Measurements from ENCODE around the gene ACACA. TPM values are rescaled to one million over a fixed set of nuclear protein-coding genes. Genes with fewer than 3 reads are reported as not detected.
"Not testable (repeated sequence)": the region's sequence is repeated elsewhere in the genome, so short reads cannot be mapped to it uniquely, and the experiment has no call there.

Gene ACACA
- total RNA-seq, 1 donor from 2014 or later: 62.5 TPM

DNA sequence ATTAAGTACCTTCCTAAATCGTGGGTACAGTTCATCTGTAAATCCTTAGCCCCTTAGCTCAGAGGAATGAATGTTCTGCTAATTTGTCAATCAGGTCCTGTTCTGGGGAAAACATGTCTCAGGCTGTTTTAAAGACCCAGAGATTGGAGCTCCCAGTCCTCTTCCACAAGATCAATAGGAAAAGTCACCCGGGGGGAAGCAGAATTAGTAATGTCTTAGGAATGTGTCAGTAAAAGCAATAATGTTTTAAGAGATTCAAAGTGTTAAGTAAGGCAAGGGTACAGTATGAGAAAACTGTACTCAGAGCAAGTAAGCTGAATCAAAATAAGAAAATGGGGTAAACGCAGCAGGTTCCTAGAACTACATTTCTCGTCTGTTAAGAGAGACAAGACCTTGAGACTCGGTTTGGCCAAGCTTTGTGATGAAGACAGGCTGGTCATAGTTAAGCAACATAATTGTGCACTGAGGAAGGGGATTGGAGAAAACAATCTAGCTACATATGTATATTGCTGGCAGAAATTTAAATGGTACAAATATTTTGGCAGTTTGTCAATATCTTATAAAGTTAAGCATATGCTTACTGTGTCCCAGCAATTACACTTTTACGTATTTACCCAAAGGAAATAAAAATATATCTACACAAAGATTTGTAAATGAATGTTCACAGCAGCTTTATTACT, 223.7 kb downstream of the ACACA start:
- intact Hi-C loops (cut with micrococcal nuclease): no loop called here

DNA sequence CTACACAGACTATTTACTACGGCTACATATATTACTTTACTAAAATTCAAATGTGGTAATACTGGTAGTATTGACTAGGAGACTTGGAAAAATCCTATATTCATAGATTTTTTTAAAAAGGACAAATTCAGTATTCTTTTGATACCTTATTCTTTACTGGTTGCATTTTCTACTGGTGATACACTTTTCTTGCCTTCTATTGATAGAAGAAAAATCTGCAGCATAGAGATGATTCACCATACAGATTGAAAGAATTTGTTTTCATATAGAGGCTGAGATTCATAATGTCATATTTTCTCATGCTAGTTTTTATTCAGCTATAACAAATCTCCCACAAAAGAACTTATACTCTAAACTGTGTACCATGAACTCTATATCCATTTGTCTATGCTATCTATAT, 226.3 kb downstream of the ACACA start:
- intact Hi-C loops (cut with micrococcal nuclease): no loop called here

DNA sequence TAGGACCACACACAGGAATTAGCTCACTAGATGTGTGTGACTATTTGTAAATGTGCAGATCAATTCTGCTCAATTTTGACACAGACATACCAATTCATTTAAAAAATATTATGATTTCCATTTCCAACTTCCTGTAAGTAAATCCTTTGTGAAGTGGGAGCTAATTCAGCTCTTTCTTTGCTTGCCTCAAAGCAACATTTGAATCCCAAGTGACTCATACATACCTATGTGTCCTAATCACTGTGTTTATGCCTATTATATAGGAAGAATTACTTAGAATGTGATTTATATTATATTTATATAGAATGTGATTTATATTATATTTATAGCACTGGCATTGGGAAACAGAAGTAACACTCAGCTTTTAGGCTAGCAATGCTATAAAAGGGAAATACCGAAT, 226.7 kb downstream of the ACACA start:
- intact Hi-C loops (cut with micrococcal nuclease): no loop called here

DNA sequence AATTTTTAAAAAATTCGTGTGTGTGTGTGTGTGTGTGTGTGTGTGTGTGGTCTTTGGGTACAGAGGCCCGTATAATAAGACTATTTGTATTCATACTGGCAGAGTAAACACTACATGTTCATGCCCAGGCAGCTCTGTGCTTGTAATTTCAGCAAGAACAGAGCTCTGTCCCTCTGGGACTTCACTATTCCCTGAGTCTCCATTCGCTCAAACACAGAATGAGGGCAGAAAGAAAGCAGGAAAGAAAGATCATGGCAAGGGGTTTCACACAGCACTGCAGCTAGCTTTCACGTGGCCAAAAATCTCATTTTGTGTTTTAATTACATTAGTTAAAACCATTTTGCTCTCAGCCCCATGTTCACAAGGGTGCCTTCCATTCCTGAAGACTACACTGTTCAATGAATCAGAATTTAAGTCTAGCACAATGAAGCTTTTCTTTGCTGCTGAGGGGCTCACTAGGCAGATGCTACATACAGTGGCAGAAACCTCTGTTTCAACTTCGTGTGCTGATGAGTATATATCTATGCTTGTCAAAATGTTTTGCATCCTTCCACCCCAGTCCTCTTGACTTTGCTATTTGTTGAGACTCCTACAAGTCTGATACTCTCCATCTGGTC, 229.3 kb downstream of the ACACA start:
- intact Hi-C loops (cut with micrococcal nuclease): no loop called here

DNA sequence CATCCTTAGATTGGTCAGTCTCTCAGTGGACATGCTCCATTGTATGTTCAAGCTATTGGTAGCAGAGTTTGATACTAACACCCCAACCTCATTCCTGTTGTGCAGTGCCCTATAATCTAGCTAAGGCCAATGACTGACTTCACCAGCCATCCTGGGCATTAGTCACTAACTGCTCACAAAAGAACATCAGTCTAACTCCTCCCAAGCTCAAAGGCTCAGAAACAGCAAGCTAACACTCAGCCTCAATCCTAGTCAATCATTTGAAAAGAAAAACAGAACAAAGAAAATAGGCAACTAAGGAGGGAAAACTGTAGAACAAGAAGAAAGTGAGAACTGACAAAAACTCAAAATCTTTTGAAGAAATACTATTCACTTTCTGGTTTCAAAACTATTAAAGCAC, 229.9 kb downstream of the ACACA start:
- intact Hi-C loops (cut with micrococcal nuclease): no loop called here

DNA sequence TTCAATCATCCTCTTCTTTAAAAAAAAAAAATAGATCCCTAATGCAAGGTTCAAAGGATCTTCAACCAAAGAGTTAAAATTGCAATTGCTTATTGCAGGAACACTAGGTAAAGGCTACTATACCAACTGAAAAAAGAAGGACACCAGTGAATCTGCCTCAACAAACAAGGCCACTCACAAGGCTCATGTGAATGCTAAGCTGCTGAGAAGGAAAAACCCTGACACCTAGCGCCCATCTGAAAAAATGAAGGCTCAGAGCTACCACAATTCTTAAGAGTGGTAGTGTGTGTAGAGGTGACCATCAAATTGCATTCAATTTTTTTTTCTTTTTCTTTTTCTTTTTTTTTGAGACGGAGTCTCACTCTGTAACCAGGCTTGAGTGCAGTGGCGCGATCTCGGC, 232.4 kb downstream of the ACACA start:
- intact Hi-C loops (cut with micrococcal nuclease): no loop called here

DNA sequence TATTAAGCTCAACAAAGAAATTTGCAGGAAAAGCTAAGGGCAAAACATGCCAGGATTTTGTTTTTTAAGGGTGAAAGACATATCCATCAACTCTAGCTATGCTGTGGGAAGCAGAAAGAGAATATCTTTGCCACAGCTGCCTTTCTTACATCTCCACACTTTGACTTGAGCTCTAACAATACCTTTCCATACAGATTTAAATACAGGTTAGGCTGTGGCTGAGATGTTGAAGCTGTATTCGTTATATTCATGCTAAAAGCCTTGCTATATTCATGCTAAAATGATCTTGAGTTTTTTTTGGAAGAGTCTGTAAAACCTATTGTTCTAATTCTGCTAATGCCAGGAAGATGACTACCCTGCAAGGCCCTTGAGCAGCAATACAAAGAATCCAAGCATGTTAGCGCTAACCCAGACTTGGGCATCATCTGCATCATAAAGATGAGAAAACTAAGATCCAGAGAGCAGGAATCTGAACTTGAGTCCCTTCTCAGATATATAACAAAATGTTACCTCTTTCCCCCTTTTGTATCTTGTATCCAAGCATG, 235.7 kb downstream of the ACACA start:
- intact Hi-C loops (cut with micrococcal nuclease): no loop called here

DNA sequence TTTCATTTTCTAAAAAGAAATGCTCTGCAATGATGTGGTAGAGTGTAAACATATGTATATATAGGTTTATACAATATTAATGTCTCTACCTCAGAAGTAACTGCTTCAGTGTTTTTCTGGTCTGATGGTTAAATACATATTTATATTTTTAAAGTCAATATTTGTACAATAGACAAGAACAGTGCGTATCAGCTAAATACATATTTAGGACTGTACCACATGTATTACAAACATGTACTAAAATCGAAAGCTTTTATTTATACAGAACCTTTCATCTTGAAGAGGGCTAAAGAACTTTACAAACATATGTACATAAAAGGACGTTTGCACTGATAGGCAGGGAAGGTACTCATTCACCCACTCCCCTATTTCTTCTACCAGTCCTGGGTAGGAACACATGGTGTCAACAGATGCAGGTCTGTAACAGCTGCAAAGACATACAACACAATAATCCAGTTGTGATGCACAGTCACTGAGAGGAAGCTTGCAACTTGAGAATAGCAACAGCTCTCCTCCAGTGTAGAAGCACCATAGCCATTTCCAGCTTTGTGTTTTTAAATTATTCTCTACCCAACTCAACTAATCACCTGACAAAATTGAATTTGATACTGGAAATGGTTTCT, 237.8 kb downstream of the ACACA start:
- intact Hi-C loops (cut with micrococcal nuclease): no loop called here

DNA sequence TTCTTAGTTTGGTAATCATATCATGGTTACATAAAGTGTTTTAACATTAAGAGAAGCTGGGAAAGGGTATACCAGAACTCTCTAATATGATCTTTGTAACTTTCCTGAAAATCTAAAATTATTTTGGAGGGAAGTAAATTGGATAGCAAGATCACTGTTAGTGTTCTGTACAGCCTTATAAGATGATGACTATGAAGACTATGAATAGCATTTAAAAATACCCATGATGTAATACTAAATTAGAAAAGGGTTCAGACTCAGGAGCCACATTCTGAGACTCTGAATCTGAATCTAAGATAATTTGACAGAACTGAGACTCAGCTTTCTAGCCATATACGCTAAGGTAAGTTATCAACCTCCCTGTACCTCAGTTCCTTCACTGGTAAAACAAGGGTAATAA, 238.9 kb downstream of the ACACA start:
- intact Hi-C loops (cut with micrococcal nuclease): no loop called here

DNA sequence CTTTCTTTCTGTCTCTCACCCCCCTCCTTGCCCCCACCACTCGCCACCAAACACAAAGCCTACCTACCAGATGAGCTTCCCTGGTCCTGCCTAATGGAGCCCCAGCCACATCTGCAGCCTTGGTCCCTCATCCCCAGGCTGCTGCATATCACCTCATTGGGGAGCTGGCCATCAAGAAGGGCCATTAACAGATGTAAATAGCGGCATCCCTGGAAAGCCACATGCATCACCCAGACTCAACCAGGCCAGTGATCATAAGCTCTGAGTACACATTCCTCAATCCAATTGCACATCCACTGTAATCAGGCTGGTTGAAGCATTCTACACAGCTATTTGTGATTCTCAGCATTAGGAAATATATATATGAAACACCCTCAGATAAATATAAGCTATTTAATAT, 242.6 kb downstream of the ACACA start:
- intact Hi-C loops (cut with micrococcal nuclease): no loop called here

DNA sequence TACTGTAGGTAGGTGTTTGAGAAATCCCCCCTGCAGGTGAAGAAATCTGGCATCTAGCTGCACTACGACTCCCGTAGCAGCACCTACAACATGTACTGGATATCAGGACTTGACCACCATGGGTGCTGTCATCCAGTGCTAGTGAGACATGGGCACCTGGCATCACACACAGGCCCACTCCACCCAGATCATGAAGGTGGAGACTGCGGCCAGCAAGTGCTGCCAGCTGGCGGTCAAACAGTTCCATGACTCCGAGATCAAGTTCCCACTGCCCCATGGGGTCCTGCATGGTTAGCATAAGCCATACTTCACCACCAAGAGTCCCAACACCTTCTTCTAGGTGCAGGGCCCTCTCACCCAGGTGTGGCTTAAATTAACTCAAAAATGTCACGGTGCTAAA, 243.8 kb downstream of the ACACA start:
- intact Hi-C loops (cut with micrococcal nuclease): no loop called here

DNA sequence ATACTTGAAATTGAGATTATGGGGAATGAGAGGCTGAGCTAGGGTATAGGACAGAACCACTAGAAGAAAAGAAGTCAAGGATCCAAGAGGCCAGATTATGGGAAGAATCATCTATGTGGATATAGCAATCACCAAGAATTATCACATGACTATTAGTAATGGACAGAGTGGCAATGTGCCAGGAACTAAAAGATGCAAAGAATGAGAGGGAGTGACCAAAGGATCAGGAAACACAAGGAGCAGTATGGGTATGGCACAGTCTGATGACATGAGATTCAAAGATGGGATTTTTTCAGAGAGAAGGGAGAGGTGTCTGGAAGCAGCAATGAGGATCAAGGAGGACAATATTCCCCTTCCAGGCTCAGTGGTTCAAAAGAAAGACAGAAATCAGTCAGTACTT, 245.7 kb downstream of the ACACA start:
- intact Hi-C loops (cut with micrococcal nuclease): no loop called here

DNA sequence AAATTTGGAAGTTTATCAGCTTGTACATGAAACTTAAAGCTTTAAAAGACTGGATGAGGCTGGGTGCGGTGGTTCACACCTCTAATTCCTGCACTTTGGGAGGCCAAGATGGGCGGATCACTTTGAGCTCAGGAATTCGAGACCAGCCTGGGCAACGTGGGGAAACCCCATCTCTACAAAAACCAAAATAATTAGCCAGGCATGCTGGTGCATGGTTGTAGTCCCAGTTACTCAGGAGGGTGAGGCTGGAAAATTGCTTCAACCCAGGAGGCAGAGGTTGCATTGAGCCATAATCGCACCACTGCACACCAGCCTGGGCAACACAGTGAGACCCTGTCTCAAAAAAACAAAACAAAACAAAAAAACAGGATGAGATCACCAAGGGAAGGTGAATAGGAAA, 248.3 kb downstream of the ACACA start:
- intact Hi-C loops (cut with micrococcal nuclease): no loop called here

DNA sequence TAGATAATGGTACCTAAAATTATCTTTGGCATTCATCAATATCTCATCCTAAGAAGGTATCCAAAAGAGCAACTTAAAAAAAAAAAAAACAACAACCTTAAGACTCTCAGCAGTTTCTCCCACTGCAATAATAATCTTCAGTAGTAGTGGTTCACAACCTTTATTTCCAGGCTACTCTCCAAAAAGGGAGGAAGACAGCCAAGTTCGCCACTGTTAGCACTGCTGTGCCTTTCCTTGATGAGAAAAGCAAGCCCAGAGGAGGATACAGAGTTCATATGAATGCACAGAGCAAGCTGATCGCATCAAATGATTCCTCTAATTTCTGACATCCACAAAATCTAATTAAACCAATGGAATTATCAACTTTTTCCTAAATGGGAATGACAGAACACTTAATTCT, 258.5 kb downstream of the ACACA start:
- intact Hi-C loops (cut with micrococcal nuclease): no loop called here

DNA sequence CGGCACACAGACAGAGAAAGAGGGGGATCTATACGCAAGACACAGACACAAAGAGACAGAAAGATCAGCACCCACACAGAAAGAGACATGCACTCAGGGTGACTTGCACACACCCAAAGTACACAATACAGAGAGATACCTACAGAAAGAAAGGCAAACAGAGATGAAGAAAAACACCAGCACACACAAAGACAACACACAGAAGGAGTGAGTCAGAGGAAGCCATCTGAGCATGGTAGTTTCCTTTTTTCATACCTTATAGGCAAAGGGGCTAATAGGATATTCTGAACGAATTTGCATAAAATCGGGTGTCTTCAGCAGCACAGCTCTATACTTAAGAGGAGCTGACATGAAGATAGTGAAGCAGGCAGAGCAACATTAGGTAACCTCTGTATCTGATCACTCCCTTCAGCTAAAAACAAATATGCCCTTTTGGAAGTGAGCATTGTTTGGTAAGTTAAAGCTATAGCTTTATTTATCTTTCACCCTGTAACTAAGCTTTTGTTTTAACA, 259.3 kb downstream of the ACACA start:
- intact Hi-C loops (cut with micrococcal nuclease): no loop called here

DNA sequence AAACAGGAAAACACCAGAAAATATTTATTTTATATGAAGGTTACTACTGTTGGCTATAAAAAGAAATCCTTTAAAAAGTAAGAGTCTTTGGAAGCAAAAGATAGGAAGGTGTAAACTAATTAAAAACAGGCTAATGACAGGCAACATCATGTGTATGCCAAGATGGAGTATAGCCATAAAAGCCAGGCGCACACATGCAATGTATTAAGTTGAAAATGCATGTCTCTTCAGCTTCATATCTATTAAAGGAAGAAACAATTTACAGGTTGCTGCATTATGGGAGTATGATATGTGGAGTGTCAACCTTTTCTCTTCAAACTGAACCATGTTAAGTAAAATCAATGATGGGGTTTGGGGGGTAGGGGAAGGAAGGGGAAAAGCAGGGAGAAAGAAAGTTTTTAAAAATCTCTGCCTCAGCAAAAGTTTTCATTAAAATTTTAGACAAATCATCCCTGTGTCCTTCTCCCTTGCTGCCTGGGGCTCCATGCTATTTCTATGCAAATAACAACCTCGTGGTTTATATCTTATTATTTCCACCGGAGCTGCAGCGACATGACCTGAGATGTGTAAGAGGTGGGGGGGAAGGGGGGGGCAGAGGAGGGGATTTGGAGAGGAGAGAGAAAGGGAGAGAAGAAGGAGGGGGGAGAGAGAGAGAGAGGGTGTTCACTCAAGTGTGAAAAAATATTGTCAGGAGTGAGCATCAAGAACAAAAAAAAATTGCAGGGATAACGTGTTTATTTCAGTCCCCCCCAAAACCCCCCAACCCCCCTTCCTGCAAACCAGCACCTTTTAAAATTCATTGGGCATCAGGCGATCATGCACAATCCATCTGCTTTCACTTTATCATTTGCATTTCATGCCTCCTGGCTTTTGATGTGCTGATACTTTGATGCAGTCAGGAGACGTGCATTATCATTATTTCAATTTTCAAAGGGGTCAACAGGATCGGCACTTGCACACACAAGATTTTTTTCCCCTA, 260.3 kb downstream of the ACACA start:
- intact Hi-C loops (cut with micrococcal nuclease): no loop called here

DNA sequence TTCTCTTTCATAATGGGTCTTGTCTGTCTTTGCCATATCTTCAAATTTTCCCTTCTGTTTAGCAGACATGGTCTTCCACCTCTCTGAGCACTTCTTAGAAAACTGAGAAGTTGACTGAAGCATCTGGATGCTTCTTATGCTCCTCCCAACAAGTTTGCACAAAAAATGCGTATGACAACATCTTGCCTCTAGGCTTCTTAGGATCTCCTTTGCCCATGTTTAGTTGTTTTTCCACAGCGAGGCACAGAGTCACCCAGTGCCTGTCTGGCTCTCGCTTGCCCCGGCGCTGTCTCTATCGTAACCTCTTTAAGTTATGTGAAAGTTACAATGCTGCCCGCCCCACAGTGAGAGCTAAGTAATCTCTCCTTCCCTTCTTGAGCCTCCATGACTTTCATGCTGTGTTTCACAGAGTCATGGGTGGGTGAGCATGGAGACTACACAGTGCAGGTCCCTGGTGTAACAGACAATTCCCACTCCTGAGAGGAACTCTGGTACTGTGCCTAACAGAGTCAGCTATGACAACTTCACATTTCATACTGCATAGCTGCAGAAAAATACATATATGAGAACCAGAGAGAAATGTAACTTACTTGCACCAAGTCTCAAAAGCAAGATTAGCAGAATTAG, 262.4 kb downstream of the ACACA start:
- intact Hi-C loops (cut with micrococcal nuclease): no loop called here

DNA sequence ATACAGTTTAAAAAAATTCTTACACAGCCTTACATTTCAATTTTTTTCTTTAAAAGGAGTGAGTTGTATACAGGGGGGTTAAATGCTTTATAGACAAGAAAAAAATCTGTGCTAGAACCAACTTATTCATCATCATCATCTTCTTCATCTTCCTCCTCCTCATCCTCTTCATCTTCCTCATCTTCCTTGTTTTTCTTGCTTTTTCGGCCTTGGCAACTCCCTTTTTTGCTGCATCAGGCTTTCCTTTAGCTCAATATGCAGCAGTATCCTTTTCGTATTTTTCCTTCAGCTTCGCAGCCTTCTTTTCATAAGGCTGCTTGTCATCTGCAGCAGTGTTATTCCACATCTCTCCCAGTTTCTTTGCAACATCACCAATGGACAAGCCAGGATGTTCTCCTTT, 263.1 kb downstream of the ACACA start:
- intact Hi-C loops (cut with micrococcal nuclease): not testable (repeated sequence)

DNA sequence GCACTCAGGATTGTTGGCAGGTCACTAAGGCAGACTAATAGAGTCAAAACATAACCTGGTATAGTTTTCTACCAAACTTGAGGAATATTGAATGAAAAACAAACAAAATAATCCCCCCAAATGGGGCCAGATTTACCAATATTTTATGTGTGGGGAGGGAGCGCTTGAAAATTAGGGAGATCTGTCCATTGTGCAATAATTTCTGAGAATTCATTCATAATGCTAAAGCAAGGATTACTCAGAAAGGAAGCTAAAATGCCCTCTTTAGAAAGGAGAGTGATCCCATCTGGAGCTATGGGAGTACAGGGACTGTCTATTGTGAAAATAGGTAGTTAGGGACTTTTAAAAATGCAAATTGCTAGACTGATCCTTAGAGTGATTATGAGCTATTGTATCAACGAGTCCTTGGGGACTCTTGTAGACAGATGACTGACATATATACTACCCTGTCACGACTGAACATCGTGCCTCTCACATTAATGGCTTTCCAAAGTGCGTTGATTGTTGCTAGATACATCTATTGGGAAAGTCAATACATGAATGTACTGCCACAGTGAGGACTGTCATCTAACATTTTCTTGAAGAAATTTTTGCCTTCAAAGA, 264.2 kb downstream of the ACACA start:
- intact Hi-C loops (cut with micrococcal nuclease): no loop called here

DNA sequence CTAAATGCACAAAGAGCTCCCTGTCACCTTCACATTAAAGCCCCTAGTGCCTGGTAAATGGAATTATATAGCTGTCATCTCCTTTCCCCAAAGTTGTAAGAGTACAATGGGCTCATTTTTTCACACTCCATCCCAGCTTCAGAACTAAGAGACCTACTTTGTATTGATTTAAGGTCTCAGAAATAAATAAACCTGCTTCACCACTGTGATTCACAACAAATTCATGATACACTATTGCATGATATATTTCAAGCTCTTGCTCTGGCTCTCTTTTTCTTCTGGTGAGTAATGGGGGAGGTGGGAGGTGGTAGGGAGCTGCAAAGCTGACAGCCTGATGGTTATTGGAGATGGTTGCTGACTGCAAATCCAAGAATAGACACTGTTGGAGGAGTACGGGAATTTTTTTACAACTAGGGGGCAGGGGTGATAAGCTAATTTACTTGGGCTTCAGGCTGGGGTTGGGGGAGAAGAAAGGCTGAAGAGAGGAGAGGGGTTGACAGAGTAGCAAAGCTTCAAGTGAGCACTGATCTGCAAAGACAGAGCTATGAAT, 268.0 kb downstream of the ACACA start:
- intact Hi-C loops (cut with micrococcal nuclease): no loop called here

Measured in T-helper 2 cell treated with Interferon-gamma antibody and Interleukin-4, amounts not matched to agents 100 ng/mL and 5 ng/mL, for 36 hours (primary cell).